HEK293 (cell line): ENCODE measurements around the gene METTL22.
A peak's percentile ranks its signal among the peaks of the same experiment; 100 is the strongest.
"Not testable (repeated sequence)": the region's sequence is repeated elsewhere in the genome, so short reads cannot be mapped to it uniquely, and the experiment has no call there.

Experiments used
- CTCF ChIA-PET: fragments of 350-600 bp; formaldehyde crosslinking; extraction: SDS; loops from one replicate; lab custom pipeline; 2021; ENCODE audit warnings: antibody characterized with exemption; lab: Yijun Ruan, JAX
- POLR2A ChIA-PET: fragments of 300-600 bp; formaldehyde crosslinking; extraction: SDS; loops from one replicate; lab custom pipeline; 2020; ENCODE audit warnings: antibody characterized with exemption, inconsistent platforms; lab: Yijun Ruan, JAX
- H3K27ac ChIP-seq: fragments of 200-500 bp; sonication (Bioruptor generic); 2 replicates; pipeline ENCODE4 v1.5.1; 2014; ENCODE audit warnings: low read depth, low read length, control low read depth, inconsistent platforms; ENCODE audit errors: extremely low read depth
- H3K36me3 ChIP-seq, 2 experiments: fragments of 200-500 bp in 1 of 2; sonication (Bioruptor generic) in 1 of 2; 1 replicate in 1 of 2; 2 replicates in 1 of 2; pipeline ENCODE4 v1.5.1; 2014 to 2017; ENCODE audit warnings: inconsistent platforms in 2 of 2, low read length in 2 of 2; ENCODE audit not compliant: control insufficient read depth in 2 of 2, insufficient read depth in 1 of 2
- H3K4me1 ChIP-seq: fragments of 200-500 bp; sonication (Bioruptor generic); 2 replicates; pipeline ENCODE4 v1.5.1; 2014; ENCODE audit warnings: mild to moderate bottlenecking, low read length, inconsistent platforms; ENCODE audit not compliant: control insufficient read depth, insufficient read depth
- H3K4me3 ChIP-seq: 2 replicates; pipeline ENCODE4 v1.5.1; 2011; ENCODE audit warnings: low read depth, mild to moderate bottlenecking, control low read depth, low read length, moderate library complexity
- H3K9me3 ChIP-seq: fragments of 200-500 bp; sonication (Bioruptor generic); 2 replicates; pipeline ENCODE4 v1.5.1; 2014; ENCODE audit warnings: low read depth, low read length, inconsistent platforms; ENCODE audit not compliant: control insufficient read depth, insufficient read depth
- BCL11A ChIP-seq: fragments of 450-650 bp; formaldehyde crosslinking; IDR thresholded peaks from 2 replicates; pipeline ENCODE4 v1.5.1; 2016; ENCODE audit warnings: low read depth, missing biosample characterization, missing genetic modification characterization
- CTCF ChIP-seq: fragments of 450-650 bp; formaldehyde crosslinking; IDR thresholded peaks from 2 replicates; pipeline ENCODE4 v1.5.1; 2016; ENCODE audit warnings: missing biosample characterization, missing genetic modification characterization
- GLI4 ChIP-seq: fragments of 450-650 bp; formaldehyde crosslinking; IDR thresholded peaks from 2 replicates; pipeline ENCODE4 v1.5.1; 2016; ENCODE audit warnings: missing biosample characterization, missing genetic modification characterization
- GLIS1 ChIP-seq: fragments of 450-650 bp; formaldehyde crosslinking; IDR thresholded peaks from 2 replicates; pipeline ENCODE4 v1.5.1; 2016; ENCODE audit warnings: missing biosample characterization, missing genetic modification characterization
- GLIS2 ChIP-seq: fragments of 450-650 bp; formaldehyde crosslinking; IDR thresholded peaks from 2 replicates; pipeline ENCODE4 v1.5.1; 2016; ENCODE audit warnings: missing biosample characterization, missing genetic modification characterization
- HIC1 ChIP-seq: fragments of 450-650 bp; formaldehyde crosslinking; IDR thresholded peaks from 2 replicates; pipeline ENCODE4 v1.5.1; 2016; ENCODE audit warnings: missing biosample characterization, missing genetic modification characterization
- OSR2 ChIP-seq: fragments of 450-650 bp; formaldehyde crosslinking; IDR thresholded peaks from 2 replicates; pipeline ENCODE4 v1.5.1; 2016; ENCODE audit warnings: missing biosample characterization, missing genetic modification characterization
- SETDB1 ChIP-seq: IDR thresholded peaks from one replicate; pipeline ENCODE4 v1.6.1; 2017; ENCODE audit warnings: mild to moderate bottlenecking, low read length, moderate library complexity, mixed read lengths; ENCODE audit not compliant: insufficient read length
- TRIM28 ChIP-seq: IDR thresholded peaks from 2 replicates; pipeline ENCODE4 v1.6.1; 2011; ENCODE audit warnings: low read length, control low read depth, borderline replicate concordance
- WT1 ChIP-seq: fragments of 450-650 bp; formaldehyde crosslinking; IDR thresholded peaks from 2 replicates; pipeline ENCODE4 v1.5.1; 2016; ENCODE audit warnings: missing biosample characterization, missing genetic modification characterization
- ZBTB1 ChIP-seq: fragments of 450-650 bp; formaldehyde crosslinking; IDR thresholded peaks from 2 replicates; pipeline ENCODE4 v1.5.1; 2016; ENCODE audit warnings: missing biosample characterization, missing genetic modification characterization
- ZBTB17 ChIP-seq: fragments of 450-650 bp; formaldehyde crosslinking; IDR thresholded peaks from 2 replicates; pipeline ENCODE4 v1.5.1; 2016; ENCODE audit warnings: missing biosample characterization, missing genetic modification characterization
- ZBTB20 ChIP-seq: fragments of 450-650 bp; formaldehyde crosslinking; IDR thresholded peaks from 2 replicates; pipeline ENCODE4 v1.5.1; 2016; ENCODE audit warnings: missing biosample characterization, missing genetic modification characterization
- ZBTB7A ChIP-seq: fragments of 450-650 bp; formaldehyde crosslinking; IDR thresholded peaks from 2 replicates; pipeline ENCODE4 v1.5.1; 2016; ENCODE audit warnings: low read depth, missing biosample characterization, missing genetic modification characterization
- ZNF10 ChIP-seq: fragments of 450-650 bp; formaldehyde crosslinking; IDR thresholded peaks from 2 replicates; pipeline ENCODE4 v1.5.1; 2017; ENCODE audit warnings: missing biosample characterization, missing genetic modification characterization
- ZNF157 ChIP-seq: fragments of 450-650 bp; formaldehyde crosslinking; IDR thresholded peaks from 2 replicates; pipeline ENCODE4 v1.5.1; 2016; ENCODE audit warnings: missing biosample characterization, missing genetic modification characterization
- ZNF221 ChIP-seq: fragments of 450-650 bp; formaldehyde crosslinking; IDR thresholded peaks from 2 replicates; pipeline ENCODE4 v1.5.1; 2017; ENCODE audit warnings: missing biosample characterization, missing genetic modification characterization, borderline replicate concordance
- ZNF266 ChIP-seq: fragments of 450-650 bp; formaldehyde crosslinking; IDR thresholded peaks from 2 replicates; pipeline ENCODE4 v1.5.1; 2016; ENCODE audit warnings: missing biosample characterization, missing genetic modification characterization, low read depth
- ZNF426 ChIP-seq: fragments of 450-650 bp; formaldehyde crosslinking; IDR thresholded peaks from 2 replicates; pipeline ENCODE4 v1.5.1; 2017; ENCODE audit warnings: missing biosample characterization, missing genetic modification characterization, mild to moderate bottlenecking, inconsistent platforms, moderate library complexity
- ZNF473 ChIP-seq: fragments of 450-650 bp; formaldehyde crosslinking; IDR thresholded peaks from 2 replicates; pipeline ENCODE4 v1.5.1; 2017; ENCODE audit warnings: missing biosample characterization, missing genetic modification characterization
- ZNF510 ChIP-seq: fragments of 450-650 bp; formaldehyde crosslinking; IDR thresholded peaks from 2 replicates; pipeline ENCODE4 v1.5.1; 2018; ENCODE audit warnings: mild to moderate bottlenecking, missing genetic modification characterization, missing biosample characterization; ENCODE audit not compliant: insufficient replicate concordance
- ZNF639 ChIP-seq: fragments of 450-650 bp; formaldehyde crosslinking; IDR thresholded peaks from 2 replicates; pipeline ENCODE4 v1.5.1; 2016; ENCODE audit warnings: missing biosample characterization, missing genetic modification characterization
- ZNF654 ChIP-seq: fragments of 450-650 bp; formaldehyde crosslinking; IDR thresholded peaks from 2 replicates; pipeline ENCODE4 v1.5.1; 2016; ENCODE audit warnings: low read depth, missing biosample characterization, missing genetic modification characterization
- ZNF747 ChIP-seq: fragments of 450-650 bp; formaldehyde crosslinking; IDR thresholded peaks from 2 replicates; pipeline ENCODE4 v1.5.1; 2016; ENCODE audit warnings: missing biosample characterization, missing genetic modification characterization
- ZSCAN30 ChIP-seq: fragments of 450-650 bp; IDR thresholded peaks from 2 replicates; pipeline ENCODE4 v1.5.1; 2018; ENCODE audit warnings: missing biosample characterization, mild to moderate bottlenecking, missing genetic modification characterization, moderate library complexity

METTL22 gene

GRCh38 chr16:8651958-8652357 is 30.5 kb downstream of the METTL22 start:
- H3K36me3 ChIP-seq: peaks cover 0 to 17% of the 10 kb centered on the region in 2 experiments; a peak in 1 of 3 replicates
- H3K9me3 ChIP-seq, H3K4me3 ChIP-seq, H3K27ac ChIP-seq, H3K4me1 ChIP-seq: not testable (repeated sequence)
- POLR2A ChIA-PET: interaction anchor here (0.7 kb wide), 1 partner anchor 232 kb away, joined by 4 read pairs; no protein-coding TSS in a partner anchor
- 0 out of 2 replicates have a peak, but pooled peaks have one; percentile 14 for TF ChIP-seq CTCF (tag by site-specific recombination)
- CTCF ChIA-PET: interaction anchor here (0.6 to 1.4 kb wide), 4 partner anchors 70 to 264 kb away, joined by 3 to 4 read pairs (median 4); no protein-coding TSS in a partner anchor

GRCh38 chr16:8655184-8655717 is 33.8 kb downstream of the METTL22 start:
- POLR2A ChIA-PET: no interaction called here

GRCh38 chr16:8656376-8656775 is 34.9 kb downstream of the METTL22 start:
- TF ChIP-seq ZBTB1: no peak
- no peak for TF ChIP-seq ZBTB17 (tag by site-specific recombination)
- no peak for TF ChIP-seq ZBTB7A (tag by site-specific recombination)
- TF ChIP-seq ZNF510: no peak
- TF ChIP-seq ZBTB20 (tag by site-specific recombination): no peak
- no peak for TF ChIP-seq WT1
- no peak for TF ChIP-seq GLIS2 (tag by site-specific recombination)
- no peak for TF ChIP-seq ZNF266 (tag by site-specific recombination)
- TF ChIP-seq ZNF473: no peak
- no peak for TF ChIP-seq ZNF426 (tag by site-specific recombination)
- no peak for TF ChIP-seq GLI4
- no peak for TF ChIP-seq ZSCAN30 (tag by site-specific recombination)
- no peaks in the 10 kb centered on the region for H3K36me3 ChIP-seq
- H3K4me3 ChIP-seq: no peak overlapping the region
- ChIA-PET CTCF (interaction anchor here (0.6 to 2.9 kb wide), 5 partner anchors 10 to 144 kb away, joined by 3 to 9 read pairs (median 8); no protein-coding TSS in a partner anchor), POLR2A (no interaction called here)
- no peaks in the 10 kb centered on the region for H3K9me3 ChIP-seq
- H3K4me1 ChIP-seq: no peaks in the 10 kb centered on the region
- H3K27ac ChIP-seq: no peak overlapping the region

More at GRCh38 chr16:8655184-8655717, 33.8 kb downstream of the METTL22 start:
- Histone ChIP-seq H3K36me3 (no peaks in the 10 kb centered on the region), H3K4me1 (no peaks in the 10 kb centered on the region), H3K27ac (no peak overlapping the region), H3K9me3 (no peaks in the 10 kb centered on the region), H3K4me3 (no peak overlapping the region)
- CTCF ChIA-PET: interaction anchor here (0.6 to 3.3 kb wide), 11 partner anchors 9 to 1192 kb away, joined by 3 to 9 read pairs (median 3); no protein-coding TSS in a partner anchor
- no peak for TF ChIP-seq HIC1 (tag by site-specific recombination)
- TF ChIP-seq ZNF639 (tag by site-specific recombination): no peak
- TF ChIP-seq ZNF157: no peak
- TF ChIP-seq ZNF747 (tag by site-specific recombination): no peak
- TF ChIP-seq ZSCAN30 (tag by site-specific recombination): no peak
- TF ChIP-seq SETDB1: peak; percentile 31
- TF ChIP-seq ZNF221: no peak
- peak; percentile 63; the same call in 1 of the 2 replicates for TF ChIP-seq ZNF10
- TF ChIP-seq GLIS1 (tag by site-specific recombination): peak; percentile 53
- peak; percentile 25; the same call in 1 of the 2 replicates for TF ChIP-seq ZNF654 (tag by site-specific recombination)
- no peak for TF ChIP-seq OSR2
- TF ChIP-seq BCL11A (tag by site-specific recombination): no peak
- TF ChIP-seq TRIM28: peak; percentile 67; the same call in 1 of the 2 replicates
- TF ChIP-seq ZBTB1: no peak
